ENCODE results near the gene CYREN. TPM values are rescaled to one million over a fixed set of nuclear protein-coding genes. Genes with fewer than 3 reads are reported as not detected.
"Not testable (repeated sequence)": the region's sequence is repeated elsewhere in the genome, so short reads cannot be mapped to it uniquely, and the experiment has no call there.

The CYREN gene
- total and polyA plus RNA-seq, 9 of the 15 experiments (the other 6 are each of a cell fraction or from before 2014, with no cell fraction given): 13.9 to 108 (median 88.8) TPM

DNA sequence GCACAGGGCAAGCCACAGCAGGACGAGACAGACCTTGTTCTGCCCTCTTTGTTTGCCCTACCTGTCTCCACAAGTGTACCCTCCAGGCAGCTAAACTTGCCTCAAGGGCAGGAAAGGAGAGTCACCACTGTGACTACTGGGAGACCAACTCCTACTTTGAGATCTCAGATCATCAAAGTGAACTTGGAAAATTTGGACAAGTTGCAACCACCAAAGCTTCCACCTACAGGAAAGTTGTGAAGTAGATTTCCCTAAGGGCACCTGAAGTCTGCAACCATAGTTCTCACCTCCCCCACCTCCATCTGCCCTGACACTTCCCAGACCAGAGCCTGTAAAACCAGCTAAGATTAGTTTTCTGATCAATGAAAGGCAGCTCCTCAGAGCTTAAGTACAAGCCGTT is 43.3 kb upstream of the CYREN start (continued):
- TF ChIP-seq MEIS2 (IDR thresholded peaks at IDR 0.05; ENCODE audit: partially characterized antibody) (no peak), PCBP2 (IDR thresholded peaks at IDR 0.05; ENCODE audit: low read depth, low read length, poor library complexity, severe bottlenecking) (no peak)

DNA sequence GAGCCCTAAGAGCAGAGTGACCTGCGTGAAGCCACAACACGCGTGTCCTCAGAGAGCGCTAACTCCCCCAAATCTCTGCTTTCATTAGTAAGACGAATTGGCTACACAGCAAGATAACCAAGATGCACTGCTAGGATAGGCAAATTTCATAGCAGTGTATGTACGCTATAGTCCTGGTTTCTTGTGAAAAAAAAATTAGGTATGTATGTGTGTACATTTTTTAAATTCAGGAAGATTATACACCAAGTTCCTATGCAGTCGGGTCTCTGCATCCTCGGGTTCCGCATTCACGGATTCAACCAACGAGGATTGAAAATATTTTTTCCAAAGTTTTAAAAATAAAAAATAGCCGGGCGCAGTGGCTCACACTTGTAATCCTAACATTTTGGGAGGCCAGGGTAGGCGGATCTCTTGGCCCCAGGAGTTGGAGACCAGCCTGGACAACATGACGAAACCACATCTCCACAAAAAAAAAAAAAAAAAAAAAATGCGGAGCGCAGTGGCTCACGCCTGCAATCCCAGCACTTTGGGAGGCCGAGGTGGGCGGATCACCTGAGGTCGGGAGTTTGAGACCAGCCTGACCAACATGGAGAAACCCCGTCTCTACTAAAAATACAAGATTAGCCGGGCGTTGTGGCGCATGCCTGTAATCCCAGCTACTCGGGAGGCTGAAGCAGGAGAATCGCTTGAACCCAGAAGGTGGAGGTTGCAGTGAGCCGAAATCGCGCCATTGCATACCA is 41.6 kb upstream of the CYREN start:
- FAIRE-seq; H4K20me1 ChIP-seq (replicated peaks; ENCODE audit: control insufficient read depth, insufficient read depth, low read length); ATAC-seq; H3K27me3 ChIP-seq (ENCODE audit: control insufficient read depth in 2 of 2, insufficient read depth in 2 of 2, low read length in 2 of 2); CTCF ChIA-PET (ENCODE audit: low intra/inter-chr PET ratio); DNase-seq (ENCODE audit: extremely low read depth in 1 of 4, low spot score in 3 of 4); H3K9me1 ChIP-seq (ENCODE audit: control insufficient read depth, insufficient read depth, low read length); H3K79me2 ChIP-seq (ENCODE audit: control insufficient read depth, insufficient read depth, low read length); H3K9me3 ChIP-seq (replicated peaks; ENCODE audit: control insufficient read depth, insufficient read depth, low read depth, low read length); H3K36me3 ChIP-seq (ENCODE audit: control insufficient read depth, insufficient read depth, low read length); in situ Hi-C loops (cut with MboI); intact Hi-C loops (cut with micrococcal nuclease): not testable (repeated sequence)
- Histone ChIP-seq H3K4me1 (replicated peaks in 1 of 2; ENCODE audit: control insufficient read depth in 2 of 2, insufficient read depth in 2 of 2, low read length in 2 of 2) (peaks cover 16 to 27% of the 10 kb centered on the region in 2 experiments), H2AFZ (ENCODE audit: low read depth, low read length) (peak overlapping the region; percentile 100), H3K4me2 (ENCODE audit: insufficient read depth, low read length) (peak overlapping the region; percentile 100), H3K4me3 (peak overlapping the region; percentile 90), H3K27ac (ENCODE audit: extremely low read depth, low read depth, low read length) (peak overlapping the region; percentile 64), H3K9ac (ENCODE audit: insufficient read depth in 1 of 2, low read depth in 2 of 2, low read length in 2 of 2) (peak overlapping the region; percentile 76 to 96)
- 54% methylated on average over 27 of the region's 30 CpGs for WGBS (ENCODE audit: insufficient coverage, low coverage, missing lambda C conversion rate)
- TSS peak; percentile 82 for BruUV-seq (replicated peaks)
- POLR2A ChIA-PET: interaction anchor here (1.2 to 2.0 kb wide), 2 partner anchors 18 to 225 kb away, joined by 3 to 6 read pairs; no protein-coding TSS in a partner anchor
- TF ChIP-seq NFIC (IDR thresholded peaks at IDR 0.05) (0 out of 2 replicates have a peak, but pooled peaks have one; percentile 4), TEAD1 (CRISPR knock-in tag; IDR thresholded peaks at IDR 0.05) (0 out of 4 replicates have a peak, but pooled peaks of 1 of the 2 experiments have one; percentile 33), HDAC2 (IDR thresholded peaks at IDR 0.05) (peak; percentile 82), MTA3 (IDR thresholded peaks at IDR 0.05; ENCODE audit: borderline replicate concordance) (peak; percentile 48; the same call in 1 of the 2 replicates), L3MBTL2 (IDR thresholded peaks at IDR 0.05) (peak; percentile 60), KDM1A (IDR thresholded peaks at IDR 0.05) (peak; percentile 69 to 75)
- TF ChIP-seq, protein P1, sequence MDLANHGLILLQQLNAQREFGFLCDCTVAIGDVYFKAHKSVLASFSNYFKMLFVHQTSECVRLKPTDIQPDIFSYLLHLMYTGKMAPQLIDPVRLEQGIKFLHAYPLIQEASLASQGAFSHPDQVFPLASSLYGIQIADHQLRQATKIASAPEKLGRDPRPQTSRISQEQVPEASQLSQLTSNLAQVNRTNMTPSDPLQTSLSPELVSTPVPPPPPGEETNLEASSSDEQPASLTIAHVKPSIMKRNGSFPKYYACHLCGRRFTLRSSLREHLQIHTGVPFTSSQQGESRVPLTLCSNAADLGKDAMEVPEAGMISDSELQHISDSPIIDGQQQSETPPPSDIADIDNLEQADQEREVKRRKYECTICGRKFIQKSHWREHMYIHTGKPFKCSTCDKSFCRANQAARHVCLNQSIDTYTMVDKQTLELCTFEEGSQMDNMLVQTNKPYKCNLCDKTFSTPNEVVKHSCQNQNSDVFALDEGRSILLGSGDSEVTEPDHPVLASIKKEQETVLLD (IDR thresholded peaks at IDR 0.05): 0 out of 2 replicates have a peak, but pooled peaks have one; percentile 73
- TF ChIP-seq, protein P2, sequence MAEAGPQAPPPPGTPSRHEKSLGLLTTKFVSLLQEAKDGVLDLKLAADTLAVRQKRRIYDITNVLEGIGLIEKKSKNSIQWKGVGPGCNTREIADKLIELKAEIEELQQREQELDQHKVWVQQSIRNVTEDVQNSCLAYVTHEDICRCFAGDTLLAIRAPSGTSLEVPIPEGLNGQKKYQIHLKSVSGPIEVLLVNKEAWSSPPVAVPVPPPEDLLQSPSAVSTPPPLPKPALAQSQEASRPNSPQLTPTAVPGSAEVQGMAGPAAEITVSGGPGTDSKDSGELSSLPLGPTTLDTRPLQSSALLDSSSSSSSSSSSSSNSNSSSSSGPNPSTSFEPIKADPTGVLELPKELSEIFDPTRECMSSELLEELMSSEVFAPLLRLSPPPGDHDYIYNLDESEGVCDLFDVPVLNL (CRISPR knock-in tag; IDR thresholded peaks at IDR 0.05; ENCODE audit: low read depth): peak; percentile 74; the same call in 1 of the 2 replicates
